ENCODE measurements around the gene NINJ1. TPM values are rescaled to one million over a fixed set of nuclear protein-coding genes. Genes with fewer than 3 reads are reported as not detected.
"Not testable (repeated sequence)": the region's sequence is repeated elsewhere in the genome, so short reads cannot be mapped to it uniquely, and the experiment has no call there.

NINJ1 gene
- total RNA-seq, 4 donors from 2014 or later: 64.6 to 113 (median 94.8) TPM

DNA sequence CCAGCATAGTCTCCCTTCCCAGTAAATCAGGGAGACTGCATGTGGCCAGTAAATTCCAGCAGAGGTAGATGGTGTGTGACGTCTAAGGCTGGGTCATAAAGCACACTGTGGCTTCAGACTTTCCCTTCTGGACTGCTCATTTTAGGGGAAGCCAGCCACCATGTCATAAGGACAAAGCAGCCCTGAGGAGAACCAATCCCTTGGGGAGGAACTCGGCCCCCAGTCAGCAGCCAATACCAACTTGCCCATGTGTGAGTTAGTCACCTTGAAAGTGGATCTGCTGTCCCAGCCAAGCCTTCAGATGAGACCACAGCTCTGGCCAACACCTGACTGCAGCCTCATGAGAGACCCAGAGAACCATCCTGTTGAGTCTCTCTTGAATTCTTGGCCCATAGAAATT is 14.7 kb upstream of the NINJ1 start:
- no peak for DNase-seq (ENCODE audit: low spot score in 2 of 2)
- intact Hi-C loops (cut with DNase I; ENCODE audit: low total_unique reads): no loop called here
- no peak overlapping the region for H3K4me3 ChIP-seq (ENCODE audit: low read depth, poor library complexity, severe bottlenecking)
- TF ChIP-seq, protein P1, sequence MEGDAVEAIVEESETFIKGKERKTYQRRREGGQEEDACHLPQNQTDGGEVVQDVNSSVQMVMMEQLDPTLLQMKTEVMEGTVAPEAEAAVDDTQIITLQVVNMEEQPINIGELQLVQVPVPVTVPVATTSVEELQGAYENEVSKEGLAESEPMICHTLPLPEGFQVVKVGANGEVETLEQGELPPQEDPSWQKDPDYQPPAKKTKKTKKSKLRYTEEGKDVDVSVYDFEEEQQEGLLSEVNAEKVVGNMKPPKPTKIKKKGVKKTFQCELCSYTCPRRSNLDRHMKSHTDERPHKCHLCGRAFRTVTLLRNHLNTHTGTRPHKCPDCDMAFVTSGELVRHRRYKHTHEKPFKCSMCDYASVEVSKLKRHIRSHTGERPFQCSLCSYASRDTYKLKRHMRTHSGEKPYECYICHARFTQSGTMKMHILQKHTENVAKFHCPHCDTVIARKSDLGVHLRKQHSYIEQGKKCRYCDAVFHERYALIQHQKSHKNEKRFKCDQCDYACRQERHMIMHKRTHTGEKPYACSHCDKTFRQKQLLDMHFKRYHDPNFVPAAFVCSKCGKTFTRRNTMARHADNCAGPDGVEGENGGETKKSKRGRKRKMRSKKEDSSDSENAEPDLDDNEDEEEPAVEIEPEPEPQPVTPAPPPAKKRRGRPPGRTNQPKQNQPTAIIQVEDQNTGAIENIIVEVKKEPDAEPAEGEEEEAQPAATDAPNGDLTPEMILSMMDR (IDR thresholded peaks at IDR 0.05): no peak
- no peak for TF ChIP-seq POLR2A (IDR thresholded peaks at IDR 0.05)
- 92 to 93% methylated on average over 2 of the region's 2 CpGs for WGBS, 2 donors

DNA sequence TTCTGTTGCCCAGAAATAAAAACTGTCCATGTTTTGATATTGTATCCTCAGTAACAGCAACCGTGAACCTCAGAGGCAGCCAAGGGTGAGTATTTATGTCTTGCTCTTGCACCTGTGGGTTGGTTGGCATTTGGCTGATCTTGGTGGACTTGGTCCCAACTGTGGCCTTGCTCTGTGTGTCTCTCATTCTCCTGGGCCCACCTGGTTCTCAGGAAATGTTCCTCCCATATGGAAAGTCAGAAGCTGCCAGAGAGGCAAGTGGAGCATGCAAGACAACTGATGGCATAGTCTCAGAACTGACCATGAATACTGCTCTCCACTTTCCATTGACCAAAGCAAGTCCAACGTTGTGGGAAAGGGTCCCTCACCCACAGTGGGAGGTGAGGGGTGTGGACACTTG is 13.6 kb upstream of the NINJ1 start:
- intact Hi-C loops (cut with DNase I; ENCODE audit: low total_unique reads): no loop called here
- no peak for TF ChIP-seq POLR2A (IDR thresholded peaks at IDR 0.05)
- TF ChIP-seq, protein P1 (IDR thresholded peaks at IDR 0.05): no peak
- 69 to 88% methylated on average over 2 of the region's 2 CpGs for WGBS, 2 donors

GRCh38 chr9:93146696-93147095 is 12.6 kb upstream of the NINJ1 start:
- intact Hi-C loops (cut with DNase I; ENCODE audit: low total_unique reads): not testable (repeated sequence)
- 79 to 81% methylated on average over 6 of the region's 6 CpGs for WGBS, 2 donors

More for the DNA sequence above, 13.6 kb upstream of the NINJ1 start:
- no peak overlapping the region for H3K4me3 ChIP-seq (ENCODE audit: low read depth, poor library complexity, severe bottlenecking)
- DNase-seq (ENCODE audit: low spot score in 2 of 2): no peak

GRCh38 chr9:93143830-93144530 is 9.9 kb upstream of the NINJ1 start:
- DNase-seq (ENCODE audit: low spot score in 2 of 2): no peak
- 20 to 31% methylated on average over 7 to 15 of the region's 15 CpGs for WGBS, 2 donors
- intact Hi-C loops (cut with DNase I; ENCODE audit: low total_unique reads): no loop called here
- H3K4me3 ChIP-seq (ENCODE audit: low read depth, poor library complexity, severe bottlenecking): no peak overlapping the region
- TF ChIP-seq, protein P1 (IDR thresholded peaks at IDR 0.05): no peak
- TF ChIP-seq POLR2A (IDR thresholded peaks at IDR 0.05): no peak

More at GRCh38 chr9:93146696-93147095, 12.6 kb upstream of the NINJ1 start:
- not testable (repeated sequence) for H3K4me3 ChIP-seq (ENCODE audit: low read depth, poor library complexity, severe bottlenecking); DNase-seq (ENCODE audit: low spot score in 2 of 2)

GRCh38 chr9:93141771-93142483 is 7.9 kb upstream of the NINJ1 start:
- WGBS, 2 donors: 44 to 62% methylated on average over 5 to 6 of the region's 8 CpGs
- TF ChIP-seq, protein P1 (IDR thresholded peaks at IDR 0.05): no peak
- no peak for TF ChIP-seq POLR2A (IDR thresholded peaks at IDR 0.05)
- H3K4me3 ChIP-seq (ENCODE audit: low read depth, poor library complexity, severe bottlenecking): no peak overlapping the region
- intact Hi-C loops (cut with DNase I; ENCODE audit: low total_unique reads): no loop called here
- no peak for DNase-seq (ENCODE audit: low spot score in 2 of 2)

DNA sequence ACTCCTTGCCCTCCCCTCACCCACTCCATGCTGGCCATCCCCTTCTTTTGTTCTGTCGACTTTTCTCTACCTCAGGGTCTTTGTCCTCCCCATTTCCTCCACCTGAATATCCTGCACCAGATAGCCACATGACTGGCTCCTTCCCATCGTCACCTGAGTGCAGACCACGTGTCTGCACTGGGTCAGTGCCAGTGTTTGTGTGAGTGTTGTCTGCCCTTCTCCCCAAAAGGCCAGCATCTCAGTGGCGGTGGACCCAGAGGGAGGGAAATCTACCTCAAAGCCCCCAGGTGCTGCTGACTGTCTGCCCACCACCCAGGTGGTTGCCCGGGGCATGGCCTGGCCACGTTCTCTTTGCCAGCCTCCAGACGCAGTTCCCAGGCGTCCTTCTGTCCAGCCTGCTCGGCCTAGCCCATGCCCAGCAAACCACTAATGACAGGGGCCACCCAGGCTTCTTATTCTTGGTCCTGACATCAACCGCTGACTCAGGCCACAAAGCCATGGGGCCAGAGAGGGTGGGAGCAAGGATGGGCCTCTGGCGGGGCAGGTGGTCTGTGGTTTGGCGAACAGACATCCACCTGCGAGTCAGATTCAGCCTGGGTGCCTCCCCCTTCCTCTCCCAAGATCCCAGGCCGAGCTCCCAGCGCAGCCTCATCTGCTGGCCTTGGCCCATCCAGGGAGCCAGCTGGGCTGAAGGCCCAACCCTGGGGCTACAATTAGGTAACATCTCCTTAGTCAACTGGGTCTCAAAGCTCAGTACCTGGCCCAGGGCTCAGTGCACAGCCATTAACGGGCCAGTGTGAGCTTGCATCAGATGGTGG is 5.5 kb upstream of the NINJ1 start:
- no peak overlapping the region for H3K4me3 ChIP-seq (ENCODE audit: low read depth, poor library complexity, severe bottlenecking)
- WGBS, 2 donors: 52 to 62% methylated on average over 12 to 16 of the region's 16 CpGs
- intact Hi-C loops (cut with DNase I; ENCODE audit: low total_unique reads): no loop called here
- TF ChIP-seq, protein P1 (IDR thresholded peaks at IDR 0.05): no peak
- no peak for TF ChIP-seq POLR2A (IDR thresholded peaks at IDR 0.05)
- no peak for DNase-seq (ENCODE audit: low spot score in 2 of 2)

Measured in lower leg skin (tissue), 4 donors.